HG03103 (cell line): ENCODE results near the gene NR4A1.

ENCODE experiments used
- ATAC-seq: cut with Tn5 transposase; IDR thresholded peaks from one replicate; pipeline ENCODE4 v1.9.1; 2021; ENCODE audit warnings: low read depth; ENCODE audit not compliant: unreplicated experiment

NR4A1 gene

DNA sequence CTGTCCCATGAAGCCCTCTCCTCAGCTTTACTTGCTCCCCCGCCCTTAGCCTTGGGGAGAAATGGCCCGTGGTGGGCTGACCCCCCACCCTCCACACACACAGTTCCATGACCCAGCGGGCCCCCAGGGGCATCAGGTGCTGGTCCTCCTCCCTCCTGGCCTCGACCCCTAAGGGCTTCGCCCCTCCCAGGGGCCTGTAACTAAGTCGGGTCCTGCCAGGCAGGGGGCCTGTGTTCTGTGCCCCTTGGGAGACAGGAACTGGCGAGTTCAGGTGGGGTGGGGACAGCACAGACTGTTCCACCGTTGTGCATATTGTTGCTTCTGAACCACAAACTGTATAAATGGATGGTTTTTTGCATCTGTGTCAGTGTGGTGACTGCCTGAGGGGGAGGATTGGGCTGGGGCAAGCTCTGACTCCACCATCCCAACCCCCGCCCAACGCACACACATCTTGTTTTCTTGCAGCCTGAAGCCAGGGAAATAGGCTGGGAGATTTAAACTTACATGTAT is 35.7 kb upstream of the NR4A1 start:
- ATAC-seq: no peak

DNA sequence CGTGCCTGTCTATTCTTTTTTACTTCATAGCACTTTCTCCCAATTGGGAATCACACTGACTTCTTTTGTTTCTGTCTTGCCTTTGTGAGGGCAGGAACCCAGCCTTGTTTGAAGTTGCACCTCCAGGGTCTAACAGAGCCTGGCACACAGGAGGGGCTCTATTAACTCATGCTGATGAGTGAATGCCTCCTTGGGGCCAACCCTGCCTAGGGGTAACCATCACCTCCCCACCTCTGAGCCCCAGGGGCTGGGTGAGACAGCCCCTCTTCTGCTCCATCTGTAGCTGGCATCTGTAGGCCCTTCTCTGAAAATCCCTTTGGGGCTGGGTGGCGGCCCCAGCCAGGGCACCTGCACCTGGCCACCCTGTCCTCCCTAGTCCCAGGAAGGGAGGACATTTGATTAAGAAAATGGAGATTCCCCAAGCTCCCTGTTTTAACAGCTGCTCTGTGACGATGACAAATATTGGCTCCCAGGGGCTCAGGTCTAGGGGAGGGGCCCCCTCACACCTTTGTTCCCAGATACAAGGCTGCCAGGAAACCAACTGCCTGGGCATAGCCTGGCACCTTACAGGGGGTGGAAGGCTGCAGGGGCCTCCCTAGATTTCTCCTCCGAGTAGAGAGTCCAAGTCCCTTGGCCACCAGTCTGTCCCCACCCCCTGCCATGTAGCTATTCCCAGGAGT is 32.7 kb upstream of the NR4A1 start:
- no peak for ATAC-seq

DNA sequence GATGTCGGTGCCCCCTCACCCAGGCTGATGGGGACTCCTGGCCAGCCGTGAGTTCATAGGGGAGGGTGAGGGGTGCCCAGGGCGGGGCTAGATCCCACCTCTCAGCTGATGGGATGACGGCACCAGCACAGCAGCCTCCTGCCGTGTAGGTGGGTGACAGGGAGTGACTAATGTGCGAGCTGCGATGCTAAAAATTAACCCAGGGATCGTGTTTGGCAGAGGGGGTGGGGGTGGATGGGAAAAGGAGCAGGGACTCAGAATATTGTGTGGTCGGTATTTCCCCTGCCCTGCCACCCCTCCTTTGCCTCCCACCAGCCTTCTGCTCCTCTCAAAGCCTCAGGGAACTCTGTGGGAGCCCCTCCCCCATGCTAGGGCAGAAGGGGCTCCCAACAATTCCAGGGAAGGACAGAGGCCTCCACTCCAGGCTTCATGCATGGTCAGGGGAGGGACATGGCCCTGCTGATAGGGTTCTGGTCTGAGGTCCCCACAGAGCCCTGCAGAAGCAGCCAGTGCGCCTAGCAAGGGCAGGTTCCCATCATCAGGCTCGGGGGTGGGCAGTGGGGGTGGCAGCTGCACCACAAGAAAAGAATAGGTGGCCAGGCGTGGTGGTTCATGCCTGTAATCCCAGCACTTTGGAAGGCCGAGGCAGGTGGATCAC is 32.0 kb upstream of the NR4A1 start:
- no peak for ATAC-seq

DNA sequence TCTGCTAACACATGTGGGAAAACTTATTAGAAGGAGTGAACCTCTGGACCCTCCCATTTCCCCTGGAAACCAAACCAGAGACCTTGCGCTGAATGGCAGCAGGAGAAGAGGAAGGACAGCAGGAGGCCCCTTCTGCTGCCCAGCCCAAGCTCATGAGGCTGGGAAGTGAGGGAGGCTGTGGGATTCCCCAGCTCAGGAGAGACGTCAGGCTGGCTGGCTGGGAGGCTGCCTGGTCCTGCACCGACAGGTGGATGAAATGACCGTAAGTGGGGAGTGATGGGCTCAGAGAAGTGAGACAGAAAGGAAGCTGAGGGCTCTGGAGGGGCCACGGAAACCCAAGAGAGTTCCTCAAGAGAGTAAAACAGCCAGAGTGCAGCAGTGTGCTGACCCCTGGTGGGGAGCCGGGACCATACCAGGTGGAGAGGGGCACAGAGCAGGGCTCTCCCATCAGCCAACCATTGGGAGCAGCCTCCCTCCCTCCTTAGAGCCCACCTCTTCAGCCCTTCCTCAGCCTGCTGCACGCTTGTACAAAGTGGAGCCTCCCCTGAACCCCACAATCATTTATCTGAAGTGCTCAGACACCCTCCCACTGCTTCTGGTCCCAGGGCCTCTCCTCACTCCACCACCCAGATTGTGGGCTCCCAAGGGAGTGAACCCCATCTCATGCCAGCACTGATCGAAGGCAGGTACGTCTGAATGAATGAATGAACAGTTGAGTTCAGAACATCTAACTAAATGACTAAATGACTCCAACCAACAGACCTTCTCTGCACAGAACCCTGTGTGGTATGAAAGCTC is 30.5 kb upstream of the NR4A1 start:
- ATAC-seq: no peak

DNA sequence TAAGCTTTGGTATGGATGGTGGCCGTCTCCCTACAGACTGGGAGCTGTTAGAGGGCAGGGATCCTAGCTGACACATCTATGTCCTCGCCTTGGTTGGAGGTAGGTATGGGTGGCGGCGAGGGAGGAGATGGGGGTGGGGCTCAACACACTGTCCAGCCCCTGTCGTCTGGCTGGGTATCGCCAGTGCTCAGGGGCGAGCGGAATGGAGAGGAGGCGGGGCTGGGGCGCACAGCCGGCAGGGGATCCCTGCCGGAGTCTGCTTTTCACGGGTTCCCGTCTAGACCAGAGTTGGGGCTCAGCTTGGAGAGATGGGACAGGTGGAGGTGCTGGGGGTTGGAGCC is 28.4 kb upstream of the NR4A1 start:
- ATAC-seq: no peak

DNA sequence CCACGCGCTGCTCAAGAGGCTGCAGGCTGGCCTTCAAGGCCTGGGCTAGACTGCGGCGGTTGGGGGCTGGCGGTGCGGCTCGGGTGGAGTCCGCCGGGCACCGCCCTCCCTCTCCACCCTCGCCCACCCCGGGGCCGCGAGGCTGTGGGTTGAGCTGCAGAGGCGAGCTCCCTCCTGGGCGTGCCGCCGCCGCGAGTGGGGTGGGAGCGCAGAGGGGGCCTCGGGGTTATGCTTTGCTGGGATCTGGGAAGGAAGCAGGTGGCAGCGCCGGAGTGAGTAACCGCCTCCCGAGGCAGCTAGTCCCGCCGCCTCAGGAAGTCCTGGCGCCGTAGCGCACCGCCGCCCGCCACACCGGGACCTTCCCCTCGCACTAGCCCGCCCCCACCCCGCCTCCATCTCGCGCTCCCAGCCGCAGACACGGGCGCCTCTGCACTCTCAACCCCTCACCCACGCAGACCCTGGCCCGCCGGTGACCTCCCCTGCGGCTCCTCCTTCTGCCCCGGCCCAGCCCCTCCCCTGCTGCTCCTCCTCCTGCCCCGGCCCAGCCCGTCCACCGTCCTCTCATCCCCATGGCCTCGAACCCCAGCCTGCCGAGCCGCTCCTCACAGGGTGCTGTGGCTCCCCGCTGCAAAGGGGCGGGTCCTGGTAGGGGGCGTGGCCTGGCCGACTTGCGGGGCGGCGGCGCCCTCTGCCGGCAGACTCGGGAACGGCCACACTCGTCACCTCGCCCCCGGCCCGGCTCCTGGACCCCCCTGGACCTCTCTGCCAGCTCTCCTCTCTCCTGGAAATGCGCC is 27.9 kb upstream of the NR4A1 start:
- ATAC-seq: peak; percentile 38

DNA sequence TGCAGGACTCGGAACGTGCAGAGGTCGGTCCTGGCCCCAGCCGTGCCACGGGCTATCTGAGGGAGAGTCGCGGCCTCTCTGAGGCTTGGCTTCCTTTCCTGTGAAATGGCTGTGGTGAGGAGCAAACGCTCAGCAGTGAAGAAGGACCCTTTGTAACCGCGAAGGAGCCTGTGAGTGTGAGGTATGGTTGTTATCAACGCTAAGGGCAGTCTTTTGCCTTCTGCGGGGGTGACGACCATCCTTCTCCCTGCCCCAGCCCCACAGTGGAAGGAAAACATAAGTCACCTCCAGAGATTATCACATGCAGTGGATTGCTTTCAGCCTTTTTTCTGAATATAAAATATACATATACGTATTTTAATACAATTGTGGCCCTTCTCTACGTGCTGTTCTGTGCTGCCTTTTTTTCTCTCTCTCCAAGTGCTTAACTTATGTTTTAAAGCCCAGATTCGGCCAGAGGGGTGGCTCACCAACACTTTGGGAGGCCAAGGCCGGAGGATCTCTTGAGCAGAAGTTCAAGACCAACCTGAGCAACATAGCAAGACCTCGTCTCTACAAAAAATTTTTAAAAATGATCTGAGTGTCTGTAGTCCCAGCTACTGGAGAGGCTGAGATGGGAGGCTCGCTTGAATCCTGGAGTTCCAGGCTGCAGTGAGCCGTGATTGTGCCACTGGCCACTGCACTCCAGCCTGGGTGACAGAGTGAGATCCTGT is 27.1 kb upstream of the NR4A1 start:
- ATAC-seq: no peak

DNA sequence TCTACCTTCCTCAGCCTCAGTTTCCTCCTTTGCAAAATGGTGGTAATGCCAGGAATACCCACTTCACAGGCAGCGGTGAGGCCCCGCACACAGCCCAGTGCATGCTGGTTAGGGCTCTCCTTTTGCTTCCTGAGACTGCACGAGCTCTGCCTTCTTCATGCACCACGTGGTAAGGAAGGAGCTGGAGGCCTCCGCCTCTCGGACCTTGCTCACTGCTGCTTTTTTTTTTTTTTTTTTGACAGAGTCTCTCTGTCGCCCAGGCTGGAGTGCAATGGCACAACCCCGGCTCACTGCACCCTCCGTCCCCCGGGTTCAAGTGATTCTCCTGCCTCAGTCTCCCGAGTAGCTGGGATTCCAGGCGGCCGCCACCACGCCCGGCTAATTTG is 26.4 kb upstream of the NR4A1 start:
- no peak for ATAC-seq

DNA sequence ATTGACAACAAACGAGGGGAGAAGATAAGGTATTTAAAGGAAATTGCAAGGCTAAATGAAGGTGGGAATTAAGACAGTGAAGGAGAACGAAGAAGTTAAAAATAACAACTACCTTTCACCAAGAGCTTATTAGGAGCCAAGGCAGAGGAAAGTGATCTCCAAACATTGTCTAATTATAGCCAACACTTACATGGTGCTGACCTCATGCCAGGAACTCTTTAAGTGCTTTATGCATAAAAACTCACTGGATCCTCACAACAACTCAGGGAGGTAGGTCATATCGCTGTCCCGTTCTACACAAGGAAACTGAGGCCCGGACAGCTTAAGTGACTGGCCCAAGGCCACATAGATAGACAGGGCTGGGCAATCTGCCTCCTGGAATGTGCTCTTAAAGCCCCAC is 25.0 kb upstream of the NR4A1 start:
- ATAC-seq: no peak

DNA sequence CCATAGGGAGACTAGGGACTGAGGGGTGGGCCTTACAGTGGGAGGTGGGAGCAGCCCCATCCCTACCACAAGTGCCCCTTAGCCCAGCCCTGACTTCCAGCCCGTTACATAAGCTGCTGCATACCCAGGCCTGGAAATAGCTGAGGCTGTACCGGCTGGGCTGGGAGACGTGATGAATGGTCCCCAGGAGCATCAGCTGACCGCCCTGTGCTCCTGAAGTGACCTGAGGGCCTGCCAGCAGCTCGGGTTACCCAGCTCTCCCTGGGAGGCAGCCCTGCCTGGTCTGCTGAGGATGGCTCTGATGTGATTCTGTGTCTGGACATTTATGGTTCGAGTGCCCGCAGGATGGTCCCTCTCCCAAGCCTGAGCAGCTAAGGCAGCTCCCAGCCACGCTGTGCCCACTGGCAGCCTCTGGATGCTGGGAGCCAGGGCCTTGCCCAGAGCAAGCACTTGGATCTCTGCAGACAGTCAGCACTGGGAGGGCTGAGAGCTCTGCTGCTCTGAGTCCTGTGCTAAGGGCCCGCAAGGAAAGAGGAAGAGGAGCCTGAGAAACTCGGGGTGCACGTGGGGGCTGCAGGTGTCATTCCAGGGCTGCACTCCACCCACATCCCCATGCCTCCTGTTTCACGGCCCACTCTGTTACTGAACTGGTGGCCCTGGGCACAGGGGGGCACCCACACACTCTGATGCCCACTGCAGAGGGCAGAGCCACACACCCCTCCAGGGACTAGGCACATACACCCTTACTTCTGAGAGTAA is 24.0 kb upstream of the NR4A1 start:
- no peak for ATAC-seq

DNA sequence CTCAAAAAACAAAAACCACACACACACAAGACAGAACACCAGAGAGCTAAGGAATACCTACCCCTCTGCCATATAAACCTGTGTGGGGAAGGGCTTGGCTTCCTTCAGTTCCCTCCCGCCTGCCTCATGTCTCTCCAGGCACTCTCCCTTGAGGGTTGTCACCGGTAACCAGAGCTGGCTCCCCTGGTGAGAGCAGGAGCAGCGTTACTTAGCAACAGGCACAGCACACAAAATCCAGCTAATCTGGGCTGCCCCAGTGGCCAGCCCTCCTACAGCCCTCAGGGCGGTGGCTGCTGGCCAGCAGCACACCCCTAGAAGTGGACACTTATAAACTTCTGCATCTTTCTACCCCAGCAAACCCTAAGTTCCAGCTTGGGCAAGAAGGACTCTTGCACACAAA is 21.6 kb upstream of the NR4A1 start:
- ATAC-seq: no peak

DNA sequence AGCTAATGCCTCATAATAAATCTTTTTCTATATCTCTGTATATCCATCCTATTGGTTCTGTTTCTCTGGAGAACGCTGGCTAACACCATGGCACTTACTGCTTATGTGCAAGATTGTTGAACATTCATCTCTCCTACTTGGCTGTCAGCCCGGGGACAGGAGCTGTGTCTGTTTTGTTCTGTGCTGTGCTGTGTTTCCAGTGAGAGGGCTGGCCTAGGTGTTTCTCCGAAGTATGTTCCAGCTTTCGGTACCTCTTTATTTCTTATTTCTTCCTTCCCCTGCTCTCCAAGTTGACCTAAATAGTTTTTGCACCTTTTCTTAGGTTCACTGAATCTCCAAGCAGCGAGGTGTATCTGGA is 18.8 kb upstream of the NR4A1 start:
- no peak for ATAC-seq

DNA sequence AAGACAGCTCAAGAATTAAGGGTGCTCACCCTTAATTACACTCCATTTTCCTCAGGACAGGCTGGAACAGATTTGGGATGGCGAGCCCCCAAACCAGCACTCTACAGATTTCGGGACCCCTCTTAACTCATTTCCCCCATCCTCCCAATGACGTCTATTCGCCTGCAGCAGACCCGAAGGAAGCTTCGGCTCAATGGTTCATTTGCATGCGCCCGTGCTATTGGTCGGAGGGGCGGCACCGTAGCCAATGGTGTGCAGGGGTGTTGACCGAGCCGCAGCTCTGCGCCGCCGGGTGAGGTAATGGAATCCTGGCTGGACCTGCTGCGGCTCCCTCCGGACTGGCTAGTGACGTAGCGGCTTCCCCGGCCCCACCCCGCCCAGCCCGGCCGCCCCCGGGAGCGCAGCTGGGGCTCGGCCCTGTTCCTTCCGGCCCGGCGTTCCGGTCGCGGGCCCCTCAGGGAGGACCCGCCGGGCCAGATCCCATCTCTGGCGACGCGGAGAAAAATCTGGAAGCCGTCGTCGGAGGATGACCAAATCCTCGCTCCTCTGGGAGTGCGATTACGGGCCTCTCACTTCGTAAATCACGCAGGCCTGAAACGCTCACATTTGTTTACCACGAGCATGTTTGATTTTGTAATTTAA is 18.3 kb upstream of the NR4A1 start:
- peak; percentile 80 for ATAC-seq

DNA sequence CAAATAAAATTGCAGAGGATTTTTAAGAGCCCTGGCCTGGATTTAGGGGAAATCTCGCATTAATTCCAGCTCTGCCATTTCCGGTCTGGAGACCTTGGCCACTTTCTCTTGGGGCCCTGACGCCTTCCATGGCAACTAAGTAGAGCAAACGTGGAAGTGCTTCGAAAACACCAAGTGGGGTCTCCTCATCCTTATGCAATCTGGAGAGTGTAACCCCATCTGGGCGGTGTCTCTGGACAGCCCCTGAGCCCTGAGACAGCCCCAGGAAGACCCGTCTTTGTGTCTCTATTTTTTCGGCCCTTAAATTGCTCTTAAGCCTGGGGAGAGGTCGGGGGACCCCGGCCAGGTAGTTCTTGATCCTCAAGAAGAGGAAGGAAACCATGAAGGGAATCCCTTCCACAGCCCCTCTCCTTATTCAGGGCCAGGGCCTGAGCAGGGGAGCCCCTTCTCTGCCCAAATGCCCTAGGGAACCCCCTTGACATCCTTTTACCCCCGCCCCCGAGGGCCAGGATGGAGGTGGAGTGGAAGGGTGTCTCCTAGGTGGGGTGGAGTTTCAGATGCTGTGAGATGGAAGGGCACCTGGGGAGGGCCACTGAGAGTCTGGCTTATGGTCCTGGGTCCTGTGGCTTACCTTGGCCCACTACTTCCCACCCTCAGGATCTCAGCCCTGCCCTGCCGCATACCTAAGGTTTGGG is 17.6 kb upstream of the NR4A1 start:
- ATAC-seq: no peak

DNA sequence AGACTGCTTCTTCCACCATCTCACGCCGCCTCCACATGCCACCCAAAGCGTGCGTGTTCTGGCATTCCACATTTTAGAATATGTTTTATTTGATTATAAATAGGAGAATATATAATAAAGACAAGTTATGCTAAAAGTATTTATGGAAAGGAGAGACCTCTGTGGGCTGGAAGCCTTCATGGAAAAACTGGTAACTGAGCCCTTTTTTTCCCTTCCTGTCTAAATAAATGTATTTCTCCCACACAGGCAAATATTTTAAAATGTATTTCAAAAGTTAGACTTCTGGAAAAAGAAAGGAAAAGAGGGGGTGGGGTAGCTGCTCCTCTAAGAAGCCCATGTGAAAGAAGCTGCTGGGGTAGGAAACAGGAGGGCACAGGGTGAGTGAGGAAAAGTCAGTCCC is 16.1 kb upstream of the NR4A1 start:
- ATAC-seq: no peak

DNA sequence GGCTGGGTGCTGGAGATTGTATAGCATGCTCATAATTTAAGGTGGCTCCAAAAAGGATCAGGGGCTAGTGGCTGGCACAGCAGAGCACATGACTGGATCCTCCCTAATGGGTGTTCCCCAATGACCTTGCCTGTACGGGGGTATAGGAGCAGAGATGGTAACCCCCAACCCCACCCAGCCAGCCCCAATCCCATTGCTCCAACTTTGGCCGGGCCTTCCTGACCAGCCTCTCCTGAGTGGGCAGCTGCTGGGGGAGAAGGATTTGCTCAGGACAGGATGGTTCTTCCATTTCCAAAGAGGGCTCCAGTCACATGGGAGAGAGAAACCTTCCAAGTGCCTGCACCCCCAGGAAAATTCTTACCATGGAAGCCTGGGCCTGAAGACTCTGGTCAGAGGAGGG is 15.3 kb upstream of the NR4A1 start:
- no peak for ATAC-seq

DNA sequence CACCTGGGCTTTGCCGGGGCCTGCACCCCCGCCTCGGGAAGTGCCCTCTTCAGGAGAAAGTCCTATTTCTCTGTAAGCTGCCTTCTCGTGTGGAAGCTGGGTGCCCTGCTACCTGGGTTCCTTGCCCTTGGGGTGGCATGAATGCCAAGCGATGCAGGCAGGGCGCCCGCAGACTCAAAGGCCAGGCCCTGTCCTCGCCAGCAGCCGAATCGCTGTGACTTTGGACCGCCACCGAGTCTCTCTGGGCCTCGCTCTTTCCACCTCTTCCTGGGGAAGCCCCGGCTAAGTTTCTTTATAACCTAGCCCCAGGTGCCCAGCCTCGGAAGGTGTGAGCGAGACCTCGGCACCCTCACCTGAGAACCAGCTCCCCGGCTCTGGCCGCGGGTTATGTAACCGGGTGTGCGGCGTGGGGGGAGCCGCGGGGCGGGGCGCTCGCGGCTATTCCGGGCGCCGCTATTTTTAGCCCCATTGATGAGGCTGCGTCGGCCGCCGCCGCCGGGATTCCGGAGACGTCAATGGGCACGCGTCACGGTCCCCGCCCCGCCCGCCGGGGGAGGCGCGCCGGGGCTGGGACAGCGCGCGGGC is 14.6 kb upstream of the NR4A1 start:
- no peak for ATAC-seq

DNA sequence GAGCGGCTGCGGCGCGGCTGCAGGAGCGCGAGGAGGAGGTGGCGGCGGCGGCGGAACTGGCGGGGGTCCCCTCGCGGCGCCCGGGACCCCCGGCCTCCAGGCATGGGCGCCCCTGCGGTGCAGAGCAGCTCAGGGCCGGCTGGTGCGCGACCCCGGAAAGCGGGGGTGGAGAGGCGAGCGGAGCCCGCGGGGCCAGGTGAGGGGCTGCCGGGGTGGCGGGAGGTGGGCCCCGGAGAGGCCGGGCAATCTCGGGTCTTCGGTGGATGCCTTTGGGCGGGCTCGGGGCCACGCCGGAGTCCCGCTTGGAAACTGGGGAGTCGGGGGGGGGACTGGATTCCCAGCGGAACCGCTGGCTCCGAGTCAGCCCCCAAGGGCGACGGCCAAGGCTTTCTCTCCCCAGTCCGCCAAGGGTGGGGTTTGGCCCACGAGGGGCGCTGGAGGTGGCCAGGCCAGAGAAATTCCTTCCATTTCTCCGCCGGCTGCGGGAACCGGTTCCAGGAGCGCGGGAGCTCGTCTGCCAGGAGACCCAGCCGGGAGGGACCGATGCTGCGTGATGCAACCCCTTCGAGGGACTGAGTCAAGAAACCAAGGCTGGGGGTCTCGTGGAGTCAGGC is 13.9 kb upstream of the NR4A1 start:
- no peak for ATAC-seq
